Loucy (cell line): Measurements from ENCODE around the gene TNFSF13B.

Experiments used
- CTCF ChIP-seq: fragments of 200-600 bp; sonication (generic); conservative IDR thresholded peaks from 2 replicates; pipeline ENCODE4 v1.5.1; 2014; ENCODE audit warnings: mild to moderate bottlenecking, antibody characterized with exemption, low read length
- EZH2phosphoT487 ChIP-seq: fragments of 200-600 bp; IDR thresholded peaks from 2 replicates; pipeline ENCODE4 v1.6.1; 2018; ENCODE audit warnings: antibody characterized with exemption, mild to moderate bottlenecking, moderate library complexity, borderline replicate concordance

GRCh38 chr13:108315273-108315672, 45.8 kb downstream of the TNFSF13B start:
- no peak for TF ChIP-seq CTCF
- TF ChIP-seq EZH2phosphoT487, result no peak
